Activated CD4-positive, alpha-beta T cell treated with anti-CD3 and anti-CD28 coated beads for 4 hours (primary cell): Measurements from ENCODE around the gene IL5.

Experiments
- DNase-seq, 2 donors: peaks; one replicate each; pipeline ENCODE4 v3.0.0-alpha.2; 2020

IL5 gene

GRCh38 chr5:132498152-132498551 lies 45.2 kb downstream of the IL5 start:
- peak in 1 of 2 donors; percentile 1 for DNase-seq

GRCh38 chr5:132497488-132497997 lies 45.8 kb downstream of the IL5 start:
- peak; percentile 16 to 18 for DNase-seq

- DNase-seq, result peak; percentile 71 to 78
These were observed 46.5 kb downstream of the IL5 start for GRCh38 chr5:132496631-132497487.

GRCh38 chr5:132496191-132496630 lies 47.1 kb downstream of the IL5 start:
- DNase-seq, result peak; percentile 86 to 94

- peak; percentile 74 to 91 for DNase-seq
These were observed 47.6 kb downstream of the IL5 start for GRCh38 chr5:132495667-132496190.

- peak in 1 of 2 donors; percentile 0 for DNase-seq
These were observed 49.5 kb downstream of the IL5 start for GRCh38 chr5:132493821-132494220.

- DNase-seq, result peak in 1 of 2 donors; percentile 1
These were observed 50.1 kb downstream of the IL5 start for GRCh38 chr5:132493241-132493640.

GRCh38 chr5:132492386-132493125 lies 50.8 kb downstream of the IL5 start:
- DNase-seq, result peak in 1 of 2 donors; percentile 0
